ENCODE data around the gene ACKR2. TPM values are rescaled to one million over a fixed set of nuclear protein-coding genes. Genes with fewer than 3 reads are reported as not detected.

The ACKR2 gene
- total and polyA plus RNA-seq, 2 of the 13 experiments (the other 11 are each of a cell fraction or from before 2014, with no cell fraction given), result 1.1 to 1.9 TPM

GRCh38 chr3:42855547-42856380, 46.5 kb downstream of the ACKR2 start (continued):
- TF ChIP-seq IKZF5 (CRISPR knock-in tag; IDR thresholded peaks at IDR 0.05) (peak; percentile 89), SALL1 (CRISPR knock-in tag; IDR thresholded peaks at IDR 0.05) (peak; percentile 98), ZNF616 (CRISPR knock-in tag; IDR thresholded peaks at IDR 0.05; ENCODE audit: low read depth) (no peak), FOXA1 (IDR thresholded peaks at IDR 0.05) (peak; percentile 72), FOXA1 (CRISPR knock-in tag; IDR thresholded peaks at IDR 0.05) (peak; percentile 79), ZNF607 (CRISPR knock-in tag; IDR thresholded peaks at IDR 0.05; ENCODE audit: borderline replicate concordance) (peak; percentile 20; the same call in 1 of the 2 replicates), KDM2A (CRISPR knock-in tag; IDR thresholded peaks at IDR 0.05; ENCODE audit: borderline replicate concordance, low read depth) (0 out of 2 replicates have a peak, but pooled peaks have one; percentile 34), ZNF780A (CRISPR knock-in tag; IDR thresholded peaks at IDR 0.05) (no peak), SSRP1 (CRISPR knock-in tag; IDR thresholded peaks at IDR 0.05) (no peak), MEIS1 (CRISPR knock-in tag; IDR thresholded peaks at IDR 0.05; ENCODE audit: borderline replicate concordance) (0 out of 2 replicates have a peak, but pooled peaks have one; percentile 54), E2F1 (CRISPR knock-in tag; IDR thresholded peaks at IDR 0.05) (no peak), MTA3 (CRISPR knock-in tag; IDR thresholded peaks at IDR 0.05) (no peak), HHEX (CRISPR knock-in tag; IDR thresholded peaks at IDR 0.05) (peak; percentile 70; the same call in 1 of the 2 replicates), ZBTB46 (CRISPR knock-in tag; IDR thresholded peaks at IDR 0.05; ENCODE audit: borderline replicate concordance) (no peak), TRIM24 (CRISPR knock-in tag; IDR thresholded peaks at IDR 0.05) (no peak), MLX (CRISPR knock-in tag; IDR thresholded peaks at IDR 0.05) (peak; percentile 62), IRX3 (CRISPR knock-in tag; IDR thresholded peaks at IDR 0.05; ENCODE audit: borderline replicate concordance, low read depth) (no peak), ZNF18 (CRISPR knock-in tag; IDR thresholded peaks at IDR 0.05; ENCODE audit: insufficient replicate concordance) (peak; percentile 89), GABPA (IDR thresholded peaks at IDR 0.05; ENCODE audit: low read depth, low read length) (no peak), GABPA (CRISPR knock-in tag; IDR thresholded peaks at IDR 0.05; ENCODE audit: low read depth) (peak; percentile 46; the same call in 1 of the 2 replicates), ZNF335 (CRISPR knock-in tag; IDR thresholded peaks at IDR 0.05) (peak; percentile 56; the same call in 1 of the 2 replicates), ZNF333 (CRISPR knock-in tag; IDR thresholded peaks at IDR 0.05; ENCODE audit: borderline replicate concordance) (no peak), PHB2 (IDR thresholded peaks at IDR 0.05; ENCODE audit: partially characterized antibody) (no peak), ZNF543 (CRISPR knock-in tag; IDR thresholded peaks at IDR 0.05) (peak; percentile 45; the same call in 1 of the 2 replicates), ZNF570 (CRISPR knock-in tag; IDR thresholded peaks at IDR 0.05; ENCODE audit: borderline replicate concordance) (no peak)
